Neuron (in vitro differentiated cells): ENCODE results near the gene PLPPR2.
"Not testable (repeated sequence)": the region's sequence is repeated elsewhere in the genome, so short reads cannot be mapped to it uniquely, and the experiment has no call there.

Source experiments
- H2AFZ ChIP-seq: one replicate; pipeline ENCODE4 v1.6.1; 2013; ENCODE audit warnings: low read depth, mild to moderate bottlenecking, inconsistent platforms, low read length, moderate library complexity
- H3K27me3 ChIP-seq: one replicate; pipeline ENCODE4 v1.6.1; 2013; ENCODE audit warnings: low read length; ENCODE audit not compliant: insufficient read depth
- H3K36me3 ChIP-seq: one replicate; pipeline ENCODE4 v1.6.1; 2013; ENCODE audit warnings: low read length; ENCODE audit not compliant: insufficient read depth
- H3K4me1 ChIP-seq: one replicate; pipeline ENCODE4 v1.6.1; 2013; ENCODE audit warnings: low read length; ENCODE audit not compliant: insufficient read depth
- H3K4me3 ChIP-seq: 2 replicates; pipeline ENCODE4 v1.5.1; 2013; ENCODE audit warnings: mild to moderate bottlenecking, low read length, moderate library complexity
- H3K9me3 ChIP-seq: one replicate; pipeline ENCODE4 v1.6.1; 2013; ENCODE audit warnings: low read length

The PLPPR2 gene

GRCh38 chr19:11332822-11333221 is 22.4 kb upstream of the PLPPR2 start:
- Histone ChIP-seq H3K4me3 (no peak overlapping the region), H3K27me3 (no peaks in the 10 kb centered on the region), H3K9me3 (peaks cover 9% of the 10 kb centered on the region), H3K36me3 (peaks cover 25% of the 10 kb centered on the region), H3K4me1 (no peaks in the 10 kb centered on the region), H2AFZ (no peak overlapping the region)

GRCh38 chr19:11333838-11334237 is 21.4 kb upstream of the PLPPR2 start:
- not testable (repeated sequence) for H3K9me3 ChIP-seq, H2AFZ ChIP-seq, H3K4me1 ChIP-seq, H3K27me3 ChIP-seq, H3K4me3 ChIP-seq
- H3K36me3 ChIP-seq, result peaks cover 25% of the 10 kb centered on the region

GRCh38 chr19:11335449-11336146 is 19.6 kb upstream of the PLPPR2 start:
- Histone ChIP-seq H3K9me3 (peaks cover 9% of the 10 kb centered on the region), H2AFZ (no peak overlapping the region), H3K4me1 (peaks cover 14% of the 10 kb centered on the region), H3K27me3 (no peaks in the 10 kb centered on the region), H3K36me3 (peaks cover 25% of the 10 kb centered on the region), H3K4me3 (no peak overlapping the region)

- Histone ChIP-seq H3K9me3 (peaks cover 9% of the 10 kb centered on the region), H3K36me3 (peaks cover 29% of the 10 kb centered on the region), H3K27me3 (no peaks in the 10 kb centered on the region), H3K4me1 (peaks cover 14% of the 10 kb centered on the region), H2AFZ (no peak overlapping the region), H3K4me3 (no peak overlapping the region)
Observed at GRCh38 chr19:11337080-11337479, 18.2 kb upstream of the PLPPR2 start.

- Histone ChIP-seq H3K4me3 (no peak overlapping the region), H3K27me3 (no peaks in the 10 kb centered on the region), H3K36me3 (peaks cover 26% of the 10 kb centered on the region), H3K9me3 (peaks cover 9% of the 10 kb centered on the region), H3K4me1 (peaks cover 14% of the 10 kb centered on the region), H2AFZ (no peak overlapping the region)
Observed at GRCh38 chr19:11338121-11338520, 17.1 kb upstream of the PLPPR2 start.

- Histone ChIP-seq H3K9me3 (peaks cover 9% of the 10 kb centered on the region), H3K27me3 (no peaks in the 10 kb centered on the region), H3K4me1 (peaks cover 14% of the 10 kb centered on the region), H2AFZ (peak overlapping the region; percentile 79), H3K36me3 (peaks cover 23% of the 10 kb centered on the region), H3K4me3 (peak overlapping the region; percentile 67)
Observed at GRCh38 chr19:11338569-11339253, 16.5 kb upstream of the PLPPR2 start.

- no peaks in the 10 kb centered on the region for H3K27me3 ChIP-seq
- H2AFZ ChIP-seq, result peak within 1 kb of the TSS; percentile 79
- peaks cover 21% of the 10 kb centered on the region for H3K36me3 ChIP-seq
- peak within 1 kb of the TSS; percentile 67 for H3K4me3 ChIP-seq
- H3K9me3 ChIP-seq, result peaks cover 9% of the 10 kb centered on the region
- H3K4me1 ChIP-seq, result peaks cover 14% of the 10 kb centered on the region
Observed at GRCh38 chr19:11339254-11340098, 15.8 kb upstream of the PLPPR2 start, which contains the start of gene RAB3D. Gene RAB3D, minus strand, starts transcription at chr19:11339657. Its CDS starts 2,258 bp downstream, at chr19:11337399.

GRCh38 chr19:11340099-11340467 is 15.1 kb upstream of the PLPPR2 start:
- Histone ChIP-seq H3K4me3 (peak overlapping the region; percentile 67), H3K4me1 (peaks cover 15% of the 10 kb centered on the region), H3K36me3 (peaks cover 18% of the 10 kb centered on the region)
- H3K9me3 ChIP-seq, H2AFZ ChIP-seq, H3K27me3 ChIP-seq: not testable (repeated sequence)

- no peaks in the 10 kb centered on the region for H3K9me3 ChIP-seq
- peaks cover 22% of the 10 kb centered on the region for H3K4me1 ChIP-seq
- peaks cover 4% of the 10 kb centered on the region for H3K36me3 ChIP-seq
- no peak overlapping the region for H3K4me3 ChIP-seq
- no peak overlapping the region for H2AFZ ChIP-seq
- no peaks in the 10 kb centered on the region for H3K27me3 ChIP-seq
Observed at GRCh38 chr19:11342429-11342828, 12.8 kb upstream of the PLPPR2 start.

GRCh38 chr19:11345122-11345803 is 10.0 kb upstream of the PLPPR2 start:
- Histone ChIP-seq H3K27me3 (no peaks in the 10 kb centered on the region), H3K9me3 (peaks cover 7% of the 10 kb centered on the region), H3K4me1 (peaks cover 8% of the 10 kb centered on the region), H2AFZ (peak overlapping the region; percentile 27), H3K36me3 (peaks cover 4% of the 10 kb centered on the region), H3K4me3 (peak overlapping the region; percentile 68)

GRCh38 chr19:11346104-11346940 is 8.9 kb upstream of the PLPPR2 start, which contains the start of the genes CCDC159 and TMEM205:
Gene CCDC159, plus strand, starts transcription at chr19:11346519. Its CDS starts 88 bp downstream, at chr19:11346607.
Gene TMEM205, minus strand, starts transcription at chr19:11346268. Its CDS starts 649 bp downstream, at chr19:11345619.
- Histone ChIP-seq H3K4me3 (peak within 1 kb of the TSS; percentile 68), H3K36me3 (peaks cover 4% of the 10 kb centered on the region), H2AFZ (peak within 1 kb of the TSS; percentile 27), H3K4me1 (peaks cover 8% of the 10 kb centered on the region), H3K9me3 (peaks cover 7% of the 10 kb centered on the region), H3K27me3 (no peaks in the 10 kb centered on the region)

- Histone ChIP-seq H3K36me3 (no peaks in the 10 kb centered on the region), H3K9me3 (peaks cover 7% of the 10 kb centered on the region), H3K4me1 (peaks cover 8% of the 10 kb centered on the region), H3K4me3 (no peak overlapping the region), H2AFZ (no peak overlapping the region), H3K27me3 (no peaks in the 10 kb centered on the region)
Observed at GRCh38 chr19:11347546-11348039, 7.6 kb upstream of the PLPPR2 start.
